NCI-H82 treated with DMSO at 0.1 percent for 48 hours (cell line): Measurements from ENCODE around the gene RBM28.

Experiments used
- DNase-seq: peaks from one replicate; lab custom pipeline; 2025; ENCODE audit not compliant: unreplicated experiment; lab: John Stamatoyannopoulos, UW

Gene RBM28

GRCh38 chr7:128263420-128263819 lies 80.3 kb downstream of the RBM28 start:
- DNase-seq, result no peak

- DNase-seq, result no peak
Observed at GRCh38 chr7:128262273-128263028, 81.3 kb downstream of the RBM28 start.

- DNase-seq, result no peak
Observed at GRCh38 chr7:128260069-128260795, 83.5 kb downstream of the RBM28 start.

- DNase-seq, result peak; percentile 66
Observed at GRCh38 chr7:128259131-128260061, 84.3 kb downstream of the RBM28 start.

- no peak for DNase-seq
Observed at GRCh38 chr7:128257458-128257857, 86.2 kb downstream of the RBM28 start.

GRCh38 chr7:128255271-128255670 lies 88.4 kb downstream of the RBM28 start:
- DNase-seq, result no peak

- DNase-seq, result no peak
Observed at GRCh38 chr7:128254470-128254869, 89.2 kb downstream of the RBM28 start.

- DNase-seq, result no peak
Observed at GRCh38 chr7:128253701-128254100, 90.0 kb downstream of the RBM28 start.

- no peak for DNase-seq
Observed at GRCh38 chr7:128251337-128251736, 92.4 kb downstream of the RBM28 start.
